Endothelial cell of umbilical vein (primary cell): ENCODE results near the gene EML4. TPM values are rescaled to one million over a fixed set of nuclear protein-coding genes. Genes with fewer than 3 reads are reported as not detected.

Experiments
- BruUV-seq: library from RNA; stranded (reverse); fragments of 400-500 nt; replicated peaks from 2 replicates; lab custom pipeline; 2021; lab: Mats Ljungman, UMichigan
- CTCF ChIA-PET: fragments of 300-600, 350-600 bp; sonication (Branson Sonifier 250); formaldehyde crosslinking; loops from one replicate; lab custom pipeline; 2021; ENCODE audit warnings: antibody characterized with exemption, inconsistent platforms; lab: Charles Lee
- POLR2A ChIA-PET: fragments of 300-600, 350-600 bp; sonication (Branson Sonifier 250); formaldehyde crosslinking; loops from one replicate; lab custom pipeline; 2021; ENCODE audit warnings: antibody characterized with exemption, inconsistent platforms; lab: Charles Lee
- DNase-seq: peaks from one replicate; pipeline ENCODE4 v3.0.0-alpha.2; 2011; ENCODE audit warnings: low read depth, low spot score
- FAIRE-seq: peaks from 2 replicates; lab custom pipeline; 2011; peaks lifted over from hg19 to GRCh38; lab: Jason Lieb, UNC
- H2AFZ ChIP-seq: 2 replicates; pipeline ENCODE4 v1.6.0; 2012; ENCODE audit warnings: low read depth, low read length, control low read depth, inconsistent platforms
- H3K27ac ChIP-seq: 2 replicates; pipeline ENCODE4 v1.5.1; 2011; ENCODE audit warnings: low read depth, mild to moderate bottlenecking, control low read depth, low read length, moderate library complexity; ENCODE audit not compliant: insufficient read depth
- H3K27me3 ChIP-seq, 2 experiments: 2 replicates each; pipeline versions ENCODE4 v1.6.0 to v1.6.1; 2011; ENCODE audit warnings: low read length in 2 of 2, mixed read lengths in 1 of 2; ENCODE audit not compliant: control insufficient read depth in 2 of 2, insufficient read depth in 2 of 2
- H3K36me3 ChIP-seq, 2 experiments: 2 replicates in 1 of 2; 3 replicates in 1 of 2; pipeline ENCODE4 v1.5.1; 2011; ENCODE audit warnings: low read length in 2 of 2, mild to moderate bottlenecking in 1 of 2, moderate library complexity in 1 of 2; ENCODE audit not compliant: control insufficient read depth in 2 of 2, insufficient read depth in 2 of 2; ENCODE audit errors: extremely low read depth in 1 of 2
- H3K4me1 ChIP-seq: 3 replicates; pipeline ENCODE4 v1.5.1; 2011; ENCODE audit warnings: mild to moderate bottlenecking, low read length; ENCODE audit not compliant: control insufficient read depth, insufficient read depth; ENCODE audit errors: extremely low read depth
- H3K4me2 ChIP-seq: 2 replicates; pipeline ENCODE4 v1.6.1; 2011; ENCODE audit warnings: low read length, control low read depth, mixed read lengths; ENCODE audit not compliant: insufficient read depth
- H3K4me3 ChIP-seq, 3 experiments: fragments of 200-600 bp in 1 of 3; sonication (generic), shearing (Covaris generic) in 1 of 3; replicated peaks in 1 of 3; 2 replicates each; pipeline ENCODE4 v1.5.1; 2011 to 2016; ENCODE audit warnings: control low read depth in 3 of 3, low read length in 3 of 3, mild to moderate bottlenecking in 2 of 3, inconsistent platforms in 1 of 3, low read depth in 1 of 3, moderate library complexity in 1 of 3; ENCODE audit not compliant: insufficient read depth in 1 of 3
- H3K79me2 ChIP-seq: 2 replicates; pipeline ENCODE4 v1.6.0; 2012; ENCODE audit warnings: low read length, inconsistent platforms; ENCODE audit not compliant: control insufficient read depth, insufficient read depth
- H3K9ac ChIP-seq: replicated peaks from 2 replicates; pipeline ENCODE3; 2011; ENCODE audit warnings: low read length, control low read depth; ENCODE audit not compliant: insufficient read depth; ENCODE audit errors: extremely low read depth
- H3K9me1 ChIP-seq: replicated peaks from 3 replicates; pipeline ENCODE4 v1.6.0; 2011; ENCODE audit warnings: mild to moderate bottlenecking, low read length; ENCODE audit not compliant: control insufficient read depth, insufficient read depth; ENCODE audit errors: extremely low read depth
- H3K9me3 ChIP-seq: replicated peaks from 2 replicates; pipeline ENCODE4 v1.5.1; 2012; ENCODE audit warnings: low read length, inconsistent platforms; ENCODE audit not compliant: control insufficient read depth, insufficient read depth
- H4K20me1 ChIP-seq: replicated peaks from 2 replicates; pipeline ENCODE3; 2011; ENCODE audit warnings: mild to moderate bottlenecking, low read length; ENCODE audit not compliant: control insufficient read depth, insufficient read depth; ENCODE audit errors: extremely low read depth
- EZH2 ChIP-seq: IDR thresholded peaks from 2 replicates; pipeline ENCODE4 v1.6.1; 2012; ENCODE audit warnings: borderline replicate concordance, low read depth, mild to moderate bottlenecking, moderate library complexity, low read length, inconsistent platforms; ENCODE audit not compliant: severe bottlenecking
- FOS ChIP-seq: IDR thresholded peaks from 2 replicates; pipeline ENCODE4 v1.6.1; 2011; ENCODE audit warnings: mild to moderate bottlenecking, low read length, moderate library complexity, borderline replicate concordance; ENCODE audit not compliant: insufficient read depth
- GATA2 ChIP-seq: IDR thresholded peaks from 2 replicates; pipeline ENCODE4 v1.7.0; 2011; ENCODE audit warnings: low read depth, mild to moderate bottlenecking, moderate library complexity, mixed read lengths, low read length; ENCODE audit not compliant: insufficient read length, insufficient read depth
- JUN ChIP-seq: IDR thresholded peaks from 2 replicates; pipeline ENCODE4 v1.6.1; 2011; ENCODE audit warnings: borderline replicate concordance, low read depth; ENCODE audit not compliant: insufficient read length, insufficient read depth
- MYC ChIP-seq: IDR thresholded peaks from one replicate; pipeline ENCODE4 v1.6.1; 2011; ENCODE audit warnings: mild to moderate bottlenecking, low read depth, low read length
- POLR2A ChIP-seq: IDR thresholded peaks from 2 replicates; pipeline ENCODE4 v1.6.1; 2012; ENCODE audit warnings: low read depth, mild to moderate bottlenecking, control low read depth, low read length
- POLR2AphosphoS5 ChIP-seq: IDR thresholded peaks from 2 replicates; pipeline ENCODE4 v1.6.1; 2012; ENCODE audit warnings: low read depth, mild to moderate bottlenecking, control low read depth, low read length, moderate library complexity; ENCODE audit not compliant: insufficient read depth
- dilution Hi-C: fragments of 300-500 bp; cut with MboI; formaldehyde crosslinking; loops from one replicate; pipeline ENCODE4 v1.15.0; 2019; ENCODE audit warnings: low sequenced_read_pairs; ENCODE audit not compliant: extremely low pct_ligation_motif_present
- intact Hi-C: fragments of 100-400 bp; cut with micrococcal nuclease; formaldehyde crosslinking; loops from one replicate; pipeline ENCODE4 v1.10.0; 2022
- polyA plus RNA-seq, 4 experiments: library from polyadenylated mRNA; depleted of rRNA in 3 of 4; stranded (reverse) in 3 of 4; unstranded in 1 of 4; fragments of >200 nt; gene quantifications; 2 replicates each; pipeline versions ENCODE4 v1.2.1 to v1.2.3, GENCODE V29; 2011 to 2012; ENCODE audit warnings: missing spikeins in 1 of 4
- total RNA-seq: library from RNA; stranded (reverse); gene quantifications from 2 replicates; pipeline ENCODE4 v1.2.3, GENCODE V29; 2021
- TF ChIP-seq, protein P1 (sequence below), 2 donors: IDR thresholded peaks; 1 replicate in 1 of 2; 2 replicates in 1 of 2; pipeline ENCODE4 v1.5.1; 2011; ENCODE audit warnings: low read length in 2 of 2, mild to moderate bottlenecking in 2 of 2, moderate library complexity in 2 of 2, control low read depth in 1 of 2, inconsistent platforms in 1 of 2, low read depth in 1 of 2; ENCODE audit not compliant: insufficient read depth in 1 of 2; ENCODE audit errors: extremely low read depth in 1 of 2
- TF ChIP-seq, protein P2 (sequence below): IDR thresholded peaks from 2 replicates; pipeline ENCODE4 v1.6.1; 2011; ENCODE audit not compliant: insufficient read depth, insufficient read length

Gene EML4
- total and polyA plus RNA-seq, 2 donors (not counting 3 experiments of a cell fraction or from before 2014, with no cell fraction given): 13.3 to 32.0 TPM

DNA sequence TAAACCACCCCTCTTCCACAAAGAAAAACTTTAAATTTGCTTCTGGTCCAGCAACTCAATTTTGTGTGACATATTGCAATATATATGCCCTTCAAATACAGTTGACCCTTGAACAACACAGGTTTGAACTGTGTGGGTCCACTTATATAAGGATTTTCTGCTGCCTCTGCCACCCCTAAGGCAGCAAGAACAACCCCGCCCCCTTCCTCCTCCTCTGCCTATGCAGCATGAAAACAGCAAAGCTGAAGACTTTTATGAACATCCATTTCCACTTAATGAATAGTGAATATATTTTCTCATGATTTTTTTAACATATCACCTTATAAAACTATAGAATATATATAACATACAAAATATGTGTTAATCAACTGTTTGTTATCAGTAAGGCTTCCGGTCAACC is 58.3 kb downstream of the EML4 start:
- Histone ChIP-seq H3K36me3 (no peaks in the 10 kb centered on the region), H3K79me2 (peaks cover 6% of the 10 kb centered on the region), H4K20me1 (no peaks in the 10 kb centered on the region), H3K9me3 (no peaks in the 10 kb centered on the region), H3K4me3 (no peak overlapping the region), H2AFZ (no peak overlapping the region), H3K4me1 (peaks cover 13% of the 10 kb centered on the region), H3K4me2 (no peak overlapping the region), H3K9ac (no peak overlapping the region), H3K9me1 (no peaks in the 10 kb centered on the region), H3K27ac (no peak overlapping the region), H3K27me3 (no peaks in the 10 kb centered on the region)
- ChIA-PET CTCF (interaction anchor here (1.4 kb wide), 1 partner anchor 101 kb away, joined by 6 read pairs; no protein-coding TSS in a partner anchor), POLR2A (no interaction called here)
- no TSS peak for BruUV-seq
- FAIRE-seq (no peak), DNase-seq (no peak)
- TF ChIP-seq GATA2 (no peak), EZH2 (no peak), POLR2AphosphoS5 (no peak), MYC (no peak), POLR2A (no peak), FOS (no peak), JUN (no peak)
- TF ChIP-seq, protein P1, sequence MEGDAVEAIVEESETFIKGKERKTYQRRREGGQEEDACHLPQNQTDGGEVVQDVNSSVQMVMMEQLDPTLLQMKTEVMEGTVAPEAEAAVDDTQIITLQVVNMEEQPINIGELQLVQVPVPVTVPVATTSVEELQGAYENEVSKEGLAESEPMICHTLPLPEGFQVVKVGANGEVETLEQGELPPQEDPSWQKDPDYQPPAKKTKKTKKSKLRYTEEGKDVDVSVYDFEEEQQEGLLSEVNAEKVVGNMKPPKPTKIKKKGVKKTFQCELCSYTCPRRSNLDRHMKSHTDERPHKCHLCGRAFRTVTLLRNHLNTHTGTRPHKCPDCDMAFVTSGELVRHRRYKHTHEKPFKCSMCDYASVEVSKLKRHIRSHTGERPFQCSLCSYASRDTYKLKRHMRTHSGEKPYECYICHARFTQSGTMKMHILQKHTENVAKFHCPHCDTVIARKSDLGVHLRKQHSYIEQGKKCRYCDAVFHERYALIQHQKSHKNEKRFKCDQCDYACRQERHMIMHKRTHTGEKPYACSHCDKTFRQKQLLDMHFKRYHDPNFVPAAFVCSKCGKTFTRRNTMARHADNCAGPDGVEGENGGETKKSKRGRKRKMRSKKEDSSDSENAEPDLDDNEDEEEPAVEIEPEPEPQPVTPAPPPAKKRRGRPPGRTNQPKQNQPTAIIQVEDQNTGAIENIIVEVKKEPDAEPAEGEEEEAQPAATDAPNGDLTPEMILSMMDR (IDR thresholded peaks at IDR 0.05; ENCODE audit: extremely low read depth in 1 of 2, insufficient read depth in 1 of 2, low read depth in 1 of 2, low read length in 2 of 2): no peak
- TF ChIP-seq, protein P2, sequence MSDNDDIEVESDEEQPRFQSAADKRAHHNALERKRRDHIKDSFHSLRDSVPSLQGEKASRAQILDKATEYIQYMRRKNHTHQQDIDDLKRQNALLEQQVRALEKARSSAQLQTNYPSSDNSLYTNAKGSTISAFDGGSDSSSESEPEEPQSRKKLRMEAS: no peak
- intact Hi-C loops (no loop called here), dilution Hi-C loops (no loop called here)
